HPDE6-E6E7 (cell line): Measurements from ENCODE around the gene QDPR.
"Not testable (repeated sequence)": the region's sequence is repeated elsewhere in the genome, so short reads cannot be mapped to it uniquely, and the experiment has no call there.

Source experiments
- DNase-seq: peaks from one replicate; pipeline ENCODE4 v3.0.0; 2011; ENCODE audit warnings: missing footprints; ENCODE audit errors: extremely low spot score

Gene QDPR

GRCh38 chr4:17491196-17491595, 20.7 kb downstream of the QDPR start:
- DNase-seq: no peak

- no peak for DNase-seq
Measured at GRCh38 chr4:17490575-17491059, 21.3 kb downstream of the QDPR start.

- no peak for DNase-seq
Measured at GRCh38 chr4:17489721-17490120, 22.2 kb downstream of the QDPR start.

GRCh38 chr4:17489123-17489522, 22.8 kb downstream of the QDPR start:
- DNase-seq: no peak

GRCh38 chr4:17482716-17483115, 29.2 kb downstream of the QDPR start:
- no peak for DNase-seq

- DNase-seq: no peak
Measured at GRCh38 chr4:17480955-17481354, 30.9 kb downstream of the QDPR start.

- DNase-seq: no peak
Measured at GRCh38 chr4:17480210-17480927, 31.5 kb downstream of the QDPR start.

GRCh38 chr4:17477774-17478472, 34.0 kb downstream of the QDPR start:
- no peak for DNase-seq

- DNase-seq: no peak
Measured at GRCh38 chr4:17476853-17477252, 35.0 kb downstream of the QDPR start.

GRCh38 chr4:17475481-17475880, 36.4 kb downstream of the QDPR start:
- no peak for DNase-seq

- DNase-seq: no peak
Measured at GRCh38 chr4:17469931-17470674, 41.8 kb downstream of the QDPR start.

- DNase-seq: no peak
Measured at GRCh38 chr4:17468619-17469221, 43.2 kb downstream of the QDPR start.

- no peak for DNase-seq
Measured at GRCh38 chr4:17463606-17464005, 48.3 kb downstream of the QDPR start.

- DNase-seq: no peak
Measured at GRCh38 chr4:17450269-17450804, 61.6 kb downstream of the QDPR start.

- DNase-seq: no peak
Measured at GRCh38 chr4:17448689-17449088, 63.2 kb downstream of the QDPR start.

- peak; percentile 64 for DNase-seq
Measured at GRCh38 chr4:17447675-17448298, 64.1 kb downstream of the QDPR start.

GRCh38 chr4:17447056-17447455, 64.8 kb downstream of the QDPR start:
- no peak for DNase-seq

GRCh38 chr4:17442477-17442876, 69.4 kb downstream of the QDPR start:
- DNase-seq: not testable (repeated sequence)

GRCh38 chr4:17437396-17437795, 74.5 kb downstream of the QDPR start:
- DNase-seq: no peak

GRCh38 chr4:17436750-17437090, 75.2 kb downstream of the QDPR start:
- no peak for DNase-seq
